Lower leg skin (tissue), 4 donors: Measurements from ENCODE around the gene AUTS2. TPM values are rescaled to one million over a fixed set of nuclear protein-coding genes. Genes with fewer than 3 reads are reported as not detected.

Source experiments
- DNase-seq, 2 donors: peaks; one replicate each; pipeline ENCODE4 v3.0.0-alpha.2; 2019; ENCODE audit warnings: low spot score in 2 of 2
- H3K4me3 ChIP-seq: fragments of 200-600 bp; sonication (generic); 2 replicates; pipeline ENCODE4 v1.5.1; 2017; ENCODE audit warnings: mild to moderate bottlenecking, low read depth; ENCODE audit not compliant: poor library complexity, severe bottlenecking
- POLR2A ChIP-seq, 2 donors: fragments of 450-650 bp; IDR thresholded peaks; one replicate each; pipeline ENCODE4 v1.6.1; 2016 to 2017; ENCODE audit warnings: antibody characterized with exemption in 2 of 2, mild to moderate bottlenecking in 1 of 2, moderate library complexity in 1 of 2
- WGBS, 2 donors: methylation state at CpG; one replicate each; pipeline ENCODE4 v1.1.5; 2018; 5-methylcytosine and 5-hydroxymethylcytosine counted together
- intact Hi-C: fragments of 100-400 bp; cut with DNase I; formaldehyde crosslinking; loops from one replicate; pipeline ENCODE4 v1.15.0; 2023; ENCODE audit warnings: low total_unique reads
- total RNA-seq, 4 donors: library from RNA; depleted of rRNA; stranded (reverse); fragments of >200 nt; gene quantifications; one replicate each; pipeline ENCODE4 v1.1.0, GENCODE V29; 2016
- TF ChIP-seq, protein P1 (sequence below), 3 donors: fragments of 450-650 bp; IDR thresholded peaks; one replicate each; pipeline ENCODE4 v1.5.1; 2016; ENCODE audit warnings: antibody characterized with exemption in 3 of 3, mild to moderate bottlenecking in 3 of 3, moderate library complexity in 2 of 3

The AUTS2 gene
- total RNA-seq, 4 donors from 2014 or later = 30.8 to 41.9 (median 40.5) TPM

DNA sequence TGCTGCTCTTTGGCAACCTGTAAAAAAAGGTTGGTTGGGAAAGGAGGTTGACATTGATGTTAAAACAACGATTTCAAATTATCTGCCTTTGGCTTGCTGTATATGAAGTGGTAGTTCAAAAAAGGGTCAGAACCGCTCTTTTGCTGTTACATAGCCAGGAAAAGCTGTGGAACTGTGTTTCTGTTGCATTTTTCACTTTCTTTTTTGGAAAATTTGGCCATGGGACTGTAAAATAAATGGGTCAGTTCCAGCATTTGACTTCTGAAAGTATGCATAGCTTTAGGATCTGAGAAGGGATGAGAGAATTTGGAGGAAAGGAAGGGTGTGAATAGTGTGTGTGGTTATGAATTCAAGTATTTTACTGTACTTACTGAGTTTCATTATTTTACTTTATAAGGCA is 7.3 kb downstream of the AUTS2 start:
- 30 to 64% methylated on average over 2 of the region's 2 CpGs for WGBS, 2 donors
- DNase-seq = no peak
- intact Hi-C loops = no loop called here
- TF ChIP-seq, protein P1, sequence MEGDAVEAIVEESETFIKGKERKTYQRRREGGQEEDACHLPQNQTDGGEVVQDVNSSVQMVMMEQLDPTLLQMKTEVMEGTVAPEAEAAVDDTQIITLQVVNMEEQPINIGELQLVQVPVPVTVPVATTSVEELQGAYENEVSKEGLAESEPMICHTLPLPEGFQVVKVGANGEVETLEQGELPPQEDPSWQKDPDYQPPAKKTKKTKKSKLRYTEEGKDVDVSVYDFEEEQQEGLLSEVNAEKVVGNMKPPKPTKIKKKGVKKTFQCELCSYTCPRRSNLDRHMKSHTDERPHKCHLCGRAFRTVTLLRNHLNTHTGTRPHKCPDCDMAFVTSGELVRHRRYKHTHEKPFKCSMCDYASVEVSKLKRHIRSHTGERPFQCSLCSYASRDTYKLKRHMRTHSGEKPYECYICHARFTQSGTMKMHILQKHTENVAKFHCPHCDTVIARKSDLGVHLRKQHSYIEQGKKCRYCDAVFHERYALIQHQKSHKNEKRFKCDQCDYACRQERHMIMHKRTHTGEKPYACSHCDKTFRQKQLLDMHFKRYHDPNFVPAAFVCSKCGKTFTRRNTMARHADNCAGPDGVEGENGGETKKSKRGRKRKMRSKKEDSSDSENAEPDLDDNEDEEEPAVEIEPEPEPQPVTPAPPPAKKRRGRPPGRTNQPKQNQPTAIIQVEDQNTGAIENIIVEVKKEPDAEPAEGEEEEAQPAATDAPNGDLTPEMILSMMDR (IDR thresholded peaks at IDR 0.05) = no peak
- TF ChIP-seq POLR2A (IDR thresholded peaks at IDR 0.05) = no peak
- H3K4me3 ChIP-seq = no peak overlapping the region

DNA sequence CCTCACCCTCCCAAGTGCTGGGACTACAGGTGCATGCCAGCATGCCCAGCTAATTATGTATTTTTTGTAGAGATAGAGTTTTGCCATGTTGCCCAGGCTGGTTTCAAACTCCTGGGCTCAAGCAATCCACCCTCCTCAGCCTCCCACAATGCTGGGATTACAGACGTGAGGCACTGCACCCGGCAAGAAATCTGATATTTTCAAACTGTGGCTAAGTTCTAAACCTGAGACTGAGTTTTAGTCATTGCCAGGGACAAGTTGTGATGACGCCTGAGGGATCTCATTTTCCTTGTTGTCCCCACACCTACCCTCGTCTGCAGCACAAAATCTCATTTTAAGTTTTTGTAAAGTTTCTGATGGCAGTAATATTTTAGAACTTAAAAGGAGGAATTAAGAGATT is 9.8 kb downstream of the AUTS2 start:
- DNase-seq = no peak
- H3K4me3 ChIP-seq = no peak overlapping the region
- no peak for TF ChIP-seq POLR2A (IDR thresholded peaks at IDR 0.05)
- TF ChIP-seq, protein P1 (IDR thresholded peaks at IDR 0.05) = no peak
- 78 to 82% methylated on average over 4 of the region's 4 CpGs for WGBS, 2 donors
- intact Hi-C loops = no loop called here

DNA sequence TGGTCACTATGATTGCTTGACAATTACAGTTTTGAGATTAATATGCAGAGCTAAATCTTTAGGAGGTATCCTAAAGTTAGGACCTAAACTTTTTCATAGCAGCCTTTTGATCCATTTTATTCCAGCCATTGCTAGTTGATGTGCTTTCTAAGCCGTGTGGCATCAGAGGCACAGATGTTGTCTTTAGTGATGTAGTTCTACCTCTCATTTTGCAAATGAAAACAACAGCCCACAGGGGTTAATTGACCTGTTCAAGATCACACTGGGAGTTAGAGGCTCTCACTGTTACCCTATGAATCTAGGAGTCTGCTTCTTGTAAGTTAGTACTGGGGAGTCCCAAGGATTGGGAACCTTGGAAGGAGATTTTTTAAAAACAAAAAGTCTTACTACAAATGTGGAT is 10.6 kb downstream of the AUTS2 start:
- 75 to 79% methylated on average over 1 of the region's 1 CpG for WGBS, 2 donors
- intact Hi-C loops = no loop called here
- no peak overlapping the region for H3K4me3 ChIP-seq
- DNase-seq = no peak
- TF ChIP-seq POLR2A (IDR thresholded peaks at IDR 0.05) = no peak
- TF ChIP-seq, protein P1 (IDR thresholded peaks at IDR 0.05) = no peak

DNA sequence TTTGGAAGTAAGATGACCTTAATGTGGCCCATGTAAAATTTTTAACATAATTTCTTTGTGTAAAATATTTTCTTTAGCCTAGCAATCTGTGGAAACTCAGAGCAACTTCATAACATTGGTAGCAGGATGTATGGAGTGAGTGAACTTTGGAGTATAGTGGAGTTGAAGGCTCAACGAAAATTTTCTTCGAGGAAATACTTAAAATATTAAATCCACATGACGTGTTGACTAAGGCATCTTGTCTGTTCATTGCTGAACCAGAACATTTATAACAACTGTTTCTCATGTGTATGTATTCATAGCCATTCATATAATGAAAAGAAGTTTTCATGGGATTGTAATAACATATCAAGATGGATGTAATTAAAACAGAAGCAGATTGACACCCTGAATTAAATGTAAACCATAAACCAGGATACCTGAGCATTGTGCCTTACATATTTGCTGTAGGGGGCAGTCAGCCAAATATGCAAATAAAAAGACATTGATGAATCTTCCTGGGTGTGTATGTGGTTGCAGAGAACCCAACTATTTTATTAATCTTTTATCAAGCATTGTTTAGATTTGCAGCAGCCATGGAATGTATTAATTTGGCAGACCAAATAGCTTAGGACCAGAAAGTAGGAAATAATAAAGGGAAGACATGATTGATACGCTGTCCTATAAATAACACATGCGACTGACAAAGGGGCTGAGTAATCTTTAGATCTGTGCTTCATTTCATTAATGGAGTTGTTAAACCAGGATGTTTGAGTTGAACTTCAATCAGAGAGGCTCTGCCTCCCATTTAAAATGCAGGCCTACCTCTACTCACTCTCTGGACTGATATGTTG is 11.5 kb downstream of the AUTS2 start:
- no peak for DNase-seq
- WGBS, 2 donors = 65 to 72% methylated on average over 5 of the region's 5 CpGs
- no peak overlapping the region for H3K4me3 ChIP-seq
- intact Hi-C loops = no loop called here
- no peak for TF ChIP-seq POLR2A (IDR thresholded peaks at IDR 0.05)
- TF ChIP-seq, protein P1 (IDR thresholded peaks at IDR 0.05) = no peak

DNA sequence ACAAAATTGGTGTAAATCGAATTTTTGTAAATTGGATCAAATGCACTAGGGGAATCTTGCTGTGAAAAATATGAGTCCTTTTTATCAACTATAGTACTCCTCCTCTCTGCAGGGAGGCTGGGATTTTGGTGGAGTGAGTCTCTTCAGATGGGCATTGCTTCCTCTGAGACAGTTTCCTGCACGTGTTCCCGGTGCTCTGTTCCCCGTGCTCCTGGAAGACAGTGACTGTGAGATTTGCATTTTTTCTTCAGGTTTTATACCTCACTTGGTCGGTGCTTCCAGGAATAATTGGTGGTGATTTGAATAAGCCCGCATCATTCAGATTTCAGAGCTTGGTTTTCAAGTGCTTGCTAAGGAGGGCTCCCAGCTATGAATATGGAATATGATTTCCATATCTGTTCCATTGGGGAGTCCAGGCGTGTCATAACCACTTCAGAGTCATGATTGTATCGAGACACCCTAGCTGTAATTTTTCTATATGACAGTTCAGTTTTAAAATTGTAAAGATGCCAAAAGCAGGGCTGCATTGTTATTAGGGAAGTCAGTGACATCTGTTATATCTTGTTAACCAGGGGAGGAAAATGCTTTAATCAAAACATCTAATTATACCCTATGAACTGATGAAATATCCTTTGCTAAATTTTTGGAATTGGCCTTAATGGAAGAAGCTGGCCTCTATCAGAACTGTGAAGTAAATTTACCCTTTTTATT is 12.3 kb downstream of the AUTS2 start:
- no peak for DNase-seq
- 53 to 54% methylated on average over 8 of the region's 8 CpGs for WGBS, 2 donors
- H3K4me3 ChIP-seq = no peak overlapping the region
- TF ChIP-seq POLR2A (IDR thresholded peaks at IDR 0.05) = no peak
- TF ChIP-seq, protein P1 (IDR thresholded peaks at IDR 0.05) = no peak
- intact Hi-C loops = no loop called here
